CD4-positive, alpha-beta T cell treated with Interferon alpha-2 for 1 hour (primary cell): ENCODE data around the gene LATS2.

ENCODE experiments used
- DNase-seq, 2 donors: peaks; one replicate each; pipeline ENCODE4 v3.0.0-alpha.2; 2020 to 2022

The LATS2 gene

DNA sequence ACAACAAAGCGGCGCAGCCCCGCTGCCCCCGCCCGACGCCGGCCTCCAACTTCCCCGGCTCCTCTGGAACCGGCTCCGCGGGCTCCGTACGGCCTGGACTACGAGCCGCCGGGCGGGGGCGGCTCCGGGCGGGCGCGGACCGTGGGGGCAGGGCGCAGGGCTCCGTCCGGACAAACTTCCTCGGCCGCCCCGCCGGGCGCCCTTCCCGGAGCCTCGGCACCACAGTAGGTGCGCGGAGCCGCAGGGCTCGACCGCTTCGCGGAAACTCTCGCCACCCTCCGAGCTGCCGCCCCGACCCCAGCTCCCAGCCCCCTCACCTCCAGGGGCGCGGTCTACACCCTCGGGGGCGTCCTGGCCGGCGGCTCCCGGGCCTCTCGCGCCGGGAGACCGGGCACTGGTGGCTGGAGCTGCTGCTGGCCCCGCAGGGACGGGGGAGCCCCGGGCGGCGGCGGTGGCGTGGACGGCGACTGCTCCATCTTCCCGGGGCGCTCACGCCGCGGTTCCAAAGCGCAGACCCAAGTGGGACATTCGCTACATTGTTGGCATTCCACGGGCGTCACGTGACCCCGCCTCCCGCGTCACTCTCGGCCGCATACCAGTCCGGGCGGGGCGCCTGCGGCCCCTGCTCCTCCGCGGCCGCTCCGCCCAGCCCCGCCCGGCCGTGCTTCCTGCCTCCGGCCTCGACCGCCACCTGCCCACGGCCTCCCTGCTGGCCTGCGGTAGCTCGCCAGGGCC is at the start of gene LATS2:
Gene LATS2, minus strand, starts transcription at position 558 of the 735 bp plus-strand sequence. CDS start 15,560 bp downstream, outside the sequence.
- peak; percentile 57 to 79 for DNase-seq

DNA sequence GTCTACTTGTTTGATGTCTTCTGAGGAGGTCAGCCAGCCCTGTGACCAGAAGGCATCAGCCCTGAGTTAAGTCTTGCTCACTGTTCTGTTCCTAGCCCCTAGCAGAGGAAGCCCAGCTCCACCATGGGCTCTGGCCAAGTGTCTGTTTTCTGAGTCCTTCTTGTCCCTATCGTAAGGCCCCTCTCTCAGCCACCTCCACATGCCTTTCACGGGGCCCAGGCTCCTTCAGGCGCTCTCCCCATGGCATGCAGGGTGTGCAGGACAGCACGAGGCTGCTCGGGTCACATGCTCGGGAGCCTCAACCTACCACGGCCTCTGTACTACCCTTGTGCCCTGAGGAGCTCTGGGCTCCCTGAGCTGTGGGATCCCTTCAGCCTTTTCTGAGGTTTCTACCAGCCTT is 47.8 kb upstream of the LATS2 start:
- DNase-seq, result no peak

GRCh38 chr13:21106089-21106488 is 44.7 kb upstream of the LATS2 start:
- no peak for DNase-seq

DNA sequence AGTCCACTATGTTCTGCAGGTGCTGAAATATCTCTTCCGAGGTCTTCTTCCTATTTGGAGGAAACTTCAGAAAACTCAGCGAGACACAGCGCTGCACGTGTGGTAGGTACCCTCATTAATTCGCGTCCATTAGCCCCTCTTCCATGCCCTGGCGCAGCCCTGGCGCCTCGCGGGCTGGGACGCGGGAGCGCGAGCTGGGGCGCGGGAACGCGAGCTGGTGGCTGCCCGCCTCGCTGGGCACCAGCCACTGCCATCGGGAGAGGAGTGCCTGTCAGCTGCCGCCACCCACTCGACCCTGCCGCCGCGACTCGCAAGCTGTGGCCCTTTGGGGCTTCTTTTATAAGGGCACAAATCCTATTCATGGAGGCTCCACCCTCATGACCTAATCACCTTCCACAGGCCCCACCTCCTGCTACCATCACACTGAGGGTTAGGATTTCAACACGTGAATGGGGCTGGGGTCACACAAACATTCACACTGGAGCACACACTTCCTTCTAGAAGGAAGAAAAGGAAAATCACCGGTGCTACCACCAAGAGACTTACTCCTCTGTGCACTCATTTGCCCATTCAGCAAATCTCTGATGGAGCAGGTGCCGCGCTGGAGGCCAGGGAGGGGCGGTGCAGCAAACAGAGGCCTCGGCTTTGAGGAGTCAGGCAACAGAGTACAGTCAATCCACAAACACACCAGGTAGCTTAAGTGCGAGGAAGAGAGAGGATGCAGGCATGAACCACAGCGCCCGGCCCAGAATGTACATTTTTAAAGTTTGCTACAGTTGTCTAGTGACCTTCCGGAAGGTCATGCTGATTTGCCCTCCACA is 43.0 kb upstream of the LATS2 start:
- no peak for DNase-seq

DNA sequence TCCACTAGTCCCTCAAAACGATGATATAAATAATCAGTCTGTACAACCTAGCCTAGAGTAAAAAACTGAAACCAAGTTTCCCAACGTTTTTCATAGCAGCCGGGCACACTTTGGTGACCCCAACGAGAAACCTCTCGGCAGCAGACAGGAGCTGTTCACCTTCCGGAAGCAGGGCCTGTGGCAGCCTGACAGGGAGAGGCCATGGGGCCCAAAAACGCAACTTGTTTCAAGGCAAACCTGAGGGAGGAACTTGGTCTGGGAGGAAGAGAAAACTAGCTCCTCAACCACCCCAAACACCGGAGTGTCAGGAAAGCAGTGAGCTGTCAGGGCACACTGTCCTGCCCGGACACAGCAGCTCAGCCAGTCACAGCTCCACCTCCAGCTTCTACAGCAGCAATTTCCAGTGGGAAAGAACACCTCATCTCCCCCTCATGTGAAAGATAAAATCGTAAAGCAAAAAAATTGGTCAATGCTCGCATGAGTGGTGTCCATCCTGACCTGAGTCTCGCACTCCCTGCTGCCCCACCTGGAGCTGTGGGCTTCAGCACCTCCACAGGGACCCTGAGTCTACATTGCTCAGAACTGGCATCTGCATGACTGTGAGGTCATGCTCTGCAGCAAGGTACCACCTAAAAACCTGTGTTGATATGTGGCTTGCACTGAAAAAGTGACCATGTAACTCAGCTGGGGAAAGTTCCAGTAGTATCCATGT is 40.6 kb upstream of the LATS2 start:
- no peak for DNase-seq

GRCh38 chr13:21100994-21101757 is 39.8 kb upstream of the LATS2 start:
- no peak for DNase-seq

DNA sequence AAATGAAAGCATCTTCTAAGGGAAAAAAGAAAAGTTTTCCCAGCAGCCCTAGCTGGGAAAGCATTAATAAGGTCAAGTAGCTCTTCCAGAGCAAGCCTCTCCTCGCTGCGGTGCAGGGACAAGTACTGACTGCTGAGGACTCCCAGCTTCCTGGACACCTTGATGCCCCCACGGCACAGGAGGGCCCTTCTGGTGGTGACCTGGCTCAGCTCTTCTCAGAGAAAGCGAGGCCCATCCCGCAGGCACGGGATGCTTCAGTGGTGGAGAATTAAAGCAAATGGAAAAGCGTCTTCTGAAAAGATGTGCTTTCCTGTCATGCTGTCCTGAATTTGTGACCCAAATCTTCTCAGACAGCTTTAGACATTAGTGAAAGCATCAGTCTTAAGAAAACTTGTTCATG is 38.8 kb upstream of the LATS2 start:
- DNase-seq, result no peak

- DNase-seq, result no peak
These were observed 33.9 kb upstream of the LATS2 start for GRCh38 chr13:21095311-21095710.

DNA sequence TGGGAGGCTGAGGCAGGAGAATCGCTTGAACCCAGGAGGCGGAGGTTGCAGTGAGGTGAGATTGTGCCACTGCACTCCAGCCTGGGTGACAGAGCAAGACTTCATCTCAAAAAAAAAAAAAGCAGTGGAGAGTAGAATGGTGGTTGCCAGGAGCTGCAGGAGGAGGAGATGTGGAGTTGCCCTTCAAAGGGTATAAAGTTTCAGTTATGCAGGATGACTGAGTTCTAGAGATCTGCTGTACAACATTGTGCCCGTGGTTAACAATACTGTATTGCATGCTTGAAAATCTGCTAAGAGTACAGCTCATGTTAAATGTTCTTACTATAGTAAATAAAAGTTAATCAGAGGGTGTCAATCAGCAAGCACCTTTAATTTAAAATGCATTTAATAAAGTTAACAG is 28.4 kb upstream of the LATS2 start:
- no peak for DNase-seq

DNA sequence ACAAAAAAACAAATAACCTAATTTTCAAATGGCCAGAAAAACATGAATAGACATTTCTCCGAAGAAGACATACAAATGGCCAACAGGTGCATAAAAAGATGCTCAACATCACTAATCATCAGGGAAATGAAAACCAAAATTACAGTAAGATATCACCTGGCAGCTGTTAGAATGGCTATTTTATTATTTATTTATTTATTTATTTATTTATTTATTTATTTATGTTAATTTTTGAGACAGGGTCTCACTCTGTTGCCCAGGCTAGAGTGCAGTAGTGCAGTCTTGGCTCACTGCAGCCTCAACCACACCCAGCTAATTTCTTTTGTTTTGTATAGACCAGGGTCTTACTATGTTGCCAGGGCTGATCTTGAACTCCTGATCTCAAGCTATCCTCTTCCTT is 27.1 kb upstream of the LATS2 start:
- DNase-seq, result no peak

GRCh38 chr13:21086929-21087328 is 25.5 kb upstream of the LATS2 start:
- DNase-seq, result no peak

GRCh38 chr13:21081926-21082325 is 20.5 kb upstream of the LATS2 start:
- no peak for DNase-seq

DNA sequence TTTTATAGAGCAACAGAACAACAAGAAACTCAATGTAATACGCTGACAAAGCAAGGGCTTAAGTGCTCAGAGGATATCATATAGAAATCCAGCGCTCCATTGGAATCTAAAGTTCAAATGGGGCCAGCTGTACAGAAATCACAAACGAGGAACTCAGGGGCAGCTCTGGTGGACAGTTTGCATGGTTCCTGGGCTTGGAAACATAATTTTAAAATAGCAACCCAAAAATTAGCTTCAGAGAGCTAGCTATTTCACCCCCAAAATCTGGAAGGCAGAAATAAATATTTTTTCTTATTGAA is 19.2 kb upstream of the LATS2 start:
- no peak for DNase-seq

GRCh38 chr13:21079761-21080592 is 18.6 kb upstream of the LATS2 start:
- no peak for DNase-seq

- DNase-seq, result no peak
These were observed 17.8 kb upstream of the LATS2 start for GRCh38 chr13:21079221-21079620.

DNA sequence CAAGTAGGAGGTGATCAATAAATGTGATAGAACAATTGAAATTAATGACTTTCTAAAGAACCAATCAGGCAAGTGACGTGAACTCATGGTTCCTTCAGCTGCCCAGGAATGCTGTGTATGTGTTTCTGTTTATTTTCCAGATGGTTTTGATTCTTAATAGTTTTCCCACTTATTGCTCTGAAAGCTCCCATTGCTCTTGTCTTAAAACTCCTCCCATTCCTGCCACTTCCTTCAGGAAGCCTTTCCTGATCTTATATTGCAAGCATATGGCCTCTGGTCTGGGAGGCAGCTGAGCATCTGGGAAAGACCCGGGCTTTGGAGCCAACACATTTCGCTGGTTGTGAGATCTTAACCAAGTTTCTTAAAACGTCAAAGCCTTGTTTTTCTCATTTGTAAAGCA is 17.1 kb upstream of the LATS2 start:
- DNase-seq, result no peak

GRCh38 chr13:21077788-21078353 is 16.5 kb upstream of the LATS2 start:
- no peak for DNase-seq

- DNase-seq, result no peak
These were observed 15.8 kb upstream of the LATS2 start for GRCh38 chr13:21077076-21077787.

DNA sequence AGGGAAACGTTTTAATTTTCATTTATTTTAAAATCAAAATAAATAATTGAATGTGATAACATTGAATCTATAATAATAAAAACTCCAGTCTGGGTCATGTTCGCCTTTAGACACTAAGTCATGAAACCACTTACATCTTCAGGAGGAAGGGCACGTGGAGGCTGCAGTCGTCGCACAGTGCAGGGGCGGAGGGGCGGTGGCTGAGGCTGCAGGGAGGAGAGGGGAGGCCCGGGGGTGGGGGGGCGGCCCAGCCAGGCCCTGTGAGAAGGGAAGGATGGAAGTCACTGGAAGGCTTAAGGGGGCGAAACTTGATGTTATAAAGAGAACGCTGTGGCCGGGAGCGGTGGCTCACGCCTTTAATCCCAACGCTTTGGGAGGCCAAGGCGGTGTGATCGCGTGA is 14.9 kb upstream of the LATS2 start:
- DNase-seq, result no peak

DNA sequence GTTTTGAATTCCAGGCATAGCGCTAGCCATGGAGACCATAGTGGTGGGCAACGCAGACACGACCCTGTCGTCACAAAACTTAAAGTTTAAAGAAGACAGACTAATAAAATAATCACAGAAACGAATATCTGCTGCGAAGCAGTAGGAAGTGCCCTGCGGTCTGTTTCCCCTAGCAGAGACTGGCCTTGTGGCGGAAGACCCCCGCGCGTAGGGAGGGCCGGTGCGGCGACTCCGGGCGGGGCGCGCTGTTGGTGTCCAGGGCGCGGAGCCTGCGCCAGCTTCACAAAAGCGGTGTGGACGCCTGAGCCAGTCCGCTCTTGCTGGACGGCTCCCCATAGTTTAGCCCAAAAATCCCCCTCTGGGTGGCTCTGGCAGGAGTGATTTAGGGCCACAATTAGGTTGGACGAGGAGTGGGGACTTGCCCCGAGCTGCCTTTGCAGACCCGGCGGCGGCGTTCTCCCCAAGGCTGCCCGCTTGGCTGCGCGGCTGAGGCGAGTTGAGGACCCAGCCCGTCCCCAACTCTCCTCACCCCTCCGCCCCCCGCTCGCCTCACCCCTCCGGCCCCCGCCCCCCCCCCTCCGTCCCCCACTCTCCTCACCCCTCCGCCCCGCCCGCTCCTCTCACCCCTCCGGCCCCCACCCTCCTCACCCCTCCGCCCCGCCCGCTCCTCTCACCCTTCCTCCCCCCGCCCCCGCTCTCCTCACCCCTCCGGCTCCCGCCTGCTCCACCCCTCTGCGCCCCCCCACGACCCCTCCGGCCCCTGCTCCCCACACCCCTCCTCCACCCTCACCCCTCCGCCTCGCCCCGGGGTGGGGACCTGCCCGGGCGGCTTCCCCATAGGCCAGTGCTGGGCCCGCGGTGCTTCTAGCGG is 14.2 kb upstream of the LATS2 start:
- DNase-seq, result peak in 1 of 2 donors; percentile 25
